ENCODE measurements around the gene NTN1. TPM values are rescaled to one million over a fixed set of nuclear protein-coding genes. Genes with fewer than 3 reads are reported as not detected.

Gene NTN1
- total and polyA plus RNA-seq, 4 donors, result 18.7 to 137 (median 60.1) TPM

DNA sequence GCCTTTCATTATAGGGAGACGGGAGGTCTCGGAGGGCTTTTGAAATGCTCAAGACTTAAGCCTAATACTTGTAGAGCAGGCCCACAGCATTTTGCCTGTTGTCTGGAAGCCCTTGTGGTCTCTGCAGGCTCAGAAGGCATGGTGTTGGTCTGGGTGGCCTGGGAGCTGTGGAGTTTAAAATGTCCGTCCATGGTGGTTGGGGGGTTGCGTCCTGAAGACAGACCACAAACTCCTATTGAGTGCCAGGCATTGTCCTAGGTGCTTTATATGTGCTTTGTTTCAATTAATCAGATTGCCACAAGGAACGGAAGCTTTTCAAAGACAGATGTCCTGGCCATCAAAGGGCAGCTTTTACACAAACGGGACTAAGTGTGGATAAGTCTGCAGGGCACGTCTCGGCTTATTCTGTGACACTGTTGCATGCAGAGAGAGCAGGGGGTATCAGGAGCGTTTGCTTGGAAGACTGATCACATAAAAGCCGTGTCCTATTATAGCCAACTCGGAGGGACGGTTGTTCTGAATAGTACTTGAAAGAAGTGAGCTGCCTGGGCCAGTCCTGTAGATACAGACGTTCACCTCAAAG, 7.8 kb downstream of the NTN1 start:
- 45% methylated on average over 13 of the region's 13 CpGs for WGBS (ENCODE audit: insufficient coverage)
- Histone ChIP-seq H3K36me3 (ENCODE audit: control insufficient read depth, insufficient read depth, low read length) (peaks cover 5% of the 10 kb centered on the region), H3K4me1 (ENCODE audit: control insufficient read depth, insufficient read depth, low read length) (peaks cover 34% of the 10 kb centered on the region), H3K27ac (ENCODE audit: low read depth, low read length) (no peak overlapping the region), H3K9me3 (ENCODE audit: control insufficient read depth, insufficient read depth, low read length) (no peaks in the 10 kb centered on the region), H3K27me3 (ENCODE audit: control insufficient read depth, insufficient read depth, low read length) (peaks cover 14% of the 10 kb centered on the region), H3K4me3 (ENCODE audit: low read depth, low read length) (no peak overlapping the region)
- no peak for DNase-seq (ENCODE audit: low read depth in 4 of 6, low spot score in 6 of 6)

DNA sequence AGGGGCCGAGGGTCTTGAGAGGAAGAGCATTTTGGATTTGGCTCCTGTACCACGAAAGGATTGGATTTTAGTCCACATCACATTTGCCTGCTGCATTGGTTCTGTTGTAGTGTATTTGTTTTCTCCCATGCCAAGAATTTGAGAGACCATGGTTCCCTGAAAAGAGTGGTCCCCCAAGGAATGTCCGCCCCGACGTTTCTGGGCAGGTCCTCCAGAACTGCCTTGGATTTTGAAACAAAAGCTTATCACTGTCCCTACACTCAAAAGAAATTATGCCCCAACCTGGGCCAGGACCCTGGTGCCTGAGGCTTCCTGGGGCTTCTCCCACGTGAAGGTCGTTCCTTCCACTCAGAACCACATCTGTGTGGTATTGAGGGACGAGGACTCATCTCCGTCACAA, 10.8 kb downstream of the NTN1 start:
- peaks cover 29% of the 10 kb centered on the region for H3K4me1 ChIP-seq (ENCODE audit: control insufficient read depth, insufficient read depth, low read length)
- no peaks in the 10 kb centered on the region for H3K9me3 ChIP-seq (ENCODE audit: control insufficient read depth, insufficient read depth, low read length)
- no peak overlapping the region for H3K27ac ChIP-seq (ENCODE audit: low read depth, low read length)
- H3K4me3 ChIP-seq (ENCODE audit: low read depth, low read length), result no peak overlapping the region
- 78% methylated on average over 4 of the region's 9 CpGs for WGBS (ENCODE audit: insufficient coverage)
- peaks cover 2% of the 10 kb centered on the region for H3K27me3 ChIP-seq (ENCODE audit: control insufficient read depth, insufficient read depth, low read length)
- DNase-seq (ENCODE audit: low read depth in 4 of 6, low spot score in 6 of 6), result no peak
- H3K36me3 ChIP-seq (ENCODE audit: control insufficient read depth, insufficient read depth, low read length), result peaks cover 5% of the 10 kb centered on the region

DNA sequence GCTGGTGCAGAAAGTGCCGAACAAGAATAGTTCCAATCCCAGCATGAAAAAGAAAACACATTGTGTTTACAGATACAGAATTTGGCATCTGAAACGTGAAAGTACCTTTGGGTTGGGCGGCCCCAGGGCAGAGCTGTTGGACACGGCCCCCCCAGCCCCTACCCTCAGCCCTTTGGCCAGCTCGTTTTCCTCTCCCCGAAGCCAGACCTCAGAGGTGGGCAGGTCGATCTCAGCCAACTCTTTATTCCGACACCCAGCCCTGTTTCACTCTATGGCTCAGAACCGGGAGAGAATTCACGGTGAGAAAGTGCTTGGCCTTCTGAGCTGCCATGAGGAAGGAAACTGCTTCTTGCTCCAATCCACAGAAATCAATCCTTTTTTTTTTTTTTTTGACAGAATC, 11.3 kb downstream of the NTN1 start:
- no peak for DNase-seq (ENCODE audit: low read depth in 4 of 6, low spot score in 6 of 6)
- WGBS (ENCODE audit: insufficient coverage), result 78% methylated on average over 6 of the region's 10 CpGs
- peaks cover 2% of the 10 kb centered on the region for H3K27me3 ChIP-seq (ENCODE audit: control insufficient read depth, insufficient read depth, low read length)
- peaks cover 29% of the 10 kb centered on the region for H3K4me1 ChIP-seq (ENCODE audit: control insufficient read depth, insufficient read depth, low read length)
- H3K4me3 ChIP-seq (ENCODE audit: low read depth, low read length), result no peak overlapping the region
- no peak overlapping the region for H3K27ac ChIP-seq (ENCODE audit: low read depth, low read length)
- peaks cover 5% of the 10 kb centered on the region for H3K36me3 ChIP-seq (ENCODE audit: control insufficient read depth, insufficient read depth, low read length)
- H3K9me3 ChIP-seq (ENCODE audit: control insufficient read depth, insufficient read depth, low read length), result no peaks in the 10 kb centered on the region

DNA sequence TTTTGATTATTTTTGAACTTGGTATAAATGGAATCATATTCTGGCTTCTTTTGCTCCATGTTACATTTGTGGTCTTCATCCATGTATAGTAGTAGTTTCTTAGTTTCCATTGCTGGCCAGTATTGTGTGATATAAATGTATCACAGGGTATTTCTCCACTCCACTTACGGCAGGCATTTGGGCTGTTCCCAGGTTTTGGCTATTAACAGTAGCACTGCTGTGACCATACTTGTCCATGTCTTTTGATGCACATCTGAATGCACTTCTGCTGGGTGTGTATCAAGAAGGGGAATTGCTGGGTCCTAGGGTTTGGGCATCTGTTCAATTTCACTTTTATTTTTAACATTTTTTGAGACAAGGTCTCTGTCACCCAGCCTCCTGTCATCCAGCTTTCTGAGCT, 13.9 kb downstream of the NTN1 start:
- Histone ChIP-seq H3K27me3 (ENCODE audit: control insufficient read depth, insufficient read depth, low read length) (peaks cover 2% of the 10 kb centered on the region), H3K4me1 (ENCODE audit: control insufficient read depth, insufficient read depth, low read length) (peaks cover 14% of the 10 kb centered on the region), H3K4me3 (ENCODE audit: low read depth, low read length) (no peak overlapping the region), H3K27ac (ENCODE audit: low read depth, low read length) (no peak overlapping the region), H3K36me3 (ENCODE audit: control insufficient read depth, insufficient read depth, low read length) (peaks cover 5% of the 10 kb centered on the region), H3K9me3 (ENCODE audit: control insufficient read depth, insufficient read depth, low read length) (peaks cover 3% of the 10 kb centered on the region)
- DNase-seq (ENCODE audit: low read depth in 4 of 6, low spot score in 6 of 6), result no peak
- no CpG with 5 or more reads among the region's 1 CpG for WGBS (ENCODE audit: insufficient coverage)

DNA sequence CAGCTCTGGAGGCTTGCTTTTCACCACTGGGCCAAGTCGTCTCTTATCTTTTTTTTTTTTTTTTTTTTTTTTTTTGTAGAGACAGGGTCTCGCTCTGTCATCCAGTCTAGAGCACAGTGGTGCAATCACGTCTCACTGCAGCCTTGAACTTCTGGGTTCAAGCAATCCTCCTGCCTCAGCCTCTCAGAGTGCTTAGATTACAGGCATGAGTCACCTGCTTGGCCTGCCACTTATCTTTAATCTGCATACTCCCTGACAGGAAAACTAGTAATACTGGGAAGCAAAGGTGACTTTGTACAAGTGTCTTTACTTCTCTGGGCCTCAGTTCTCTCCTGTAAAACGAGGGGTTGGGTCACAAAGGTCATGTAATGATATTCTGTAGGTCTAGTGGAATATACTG, 15.0 kb downstream of the NTN1 start:
- H3K36me3 ChIP-seq (ENCODE audit: control insufficient read depth, insufficient read depth, low read length), result peaks cover 5% of the 10 kb centered on the region
- no peak for DNase-seq (ENCODE audit: low read depth in 4 of 6, low spot score in 6 of 6)
- no peaks in the 10 kb centered on the region for H3K27me3 ChIP-seq (ENCODE audit: control insufficient read depth, insufficient read depth, low read length)
- H3K27ac ChIP-seq (ENCODE audit: low read depth, low read length), result no peak overlapping the region
- H3K4me3 ChIP-seq (ENCODE audit: low read depth, low read length), result no peak overlapping the region
- H3K9me3 ChIP-seq (ENCODE audit: control insufficient read depth, insufficient read depth, low read length), result peaks cover 3% of the 10 kb centered on the region
- H3K4me1 ChIP-seq (ENCODE audit: control insufficient read depth, insufficient read depth, low read length), result peaks cover 14% of the 10 kb centered on the region
- WGBS (ENCODE audit: insufficient coverage), result 85% methylated on average over 3 of the region's 4 CpGs

DNA sequence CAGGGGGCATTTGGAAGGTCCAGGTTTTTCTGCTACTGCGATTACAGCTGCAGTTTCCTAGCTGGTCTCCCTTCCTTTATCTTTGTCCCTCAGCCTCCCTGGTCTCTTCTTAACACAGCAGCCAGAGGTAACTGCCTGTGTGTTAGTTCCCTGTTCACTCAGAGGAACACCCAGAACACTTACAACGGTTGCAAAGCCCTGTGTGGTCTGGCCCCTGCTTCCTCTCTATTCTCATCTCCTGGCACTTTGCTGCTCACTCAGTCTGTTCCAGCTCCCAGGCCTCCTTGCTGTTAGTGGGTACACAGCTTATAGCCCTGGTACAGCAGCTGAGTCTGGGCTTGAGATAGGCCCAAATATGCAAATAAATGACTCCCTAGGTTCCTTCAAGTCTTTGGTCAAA, 16.4 kb downstream of the NTN1 start:
- DNase-seq (ENCODE audit: low read depth in 4 of 6, low spot score in 6 of 6), result no peak
- no peak overlapping the region for H3K27ac ChIP-seq (ENCODE audit: low read depth, low read length)
- no peak overlapping the region for H3K4me3 ChIP-seq (ENCODE audit: low read depth, low read length)
- no peaks in the 10 kb centered on the region for H3K27me3 ChIP-seq (ENCODE audit: control insufficient read depth, insufficient read depth, low read length)
- H3K9me3 ChIP-seq (ENCODE audit: control insufficient read depth, insufficient read depth, low read length), result peaks cover 3% of the 10 kb centered on the region
- no peaks in the 10 kb centered on the region for H3K36me3 ChIP-seq (ENCODE audit: control insufficient read depth, insufficient read depth, low read length)
- 65% methylated on average over 2 of the region's 2 CpGs for WGBS (ENCODE audit: insufficient coverage)
- H3K4me1 ChIP-seq (ENCODE audit: control insufficient read depth, insufficient read depth, low read length), result peaks cover 1% of the 10 kb centered on the region

DNA sequence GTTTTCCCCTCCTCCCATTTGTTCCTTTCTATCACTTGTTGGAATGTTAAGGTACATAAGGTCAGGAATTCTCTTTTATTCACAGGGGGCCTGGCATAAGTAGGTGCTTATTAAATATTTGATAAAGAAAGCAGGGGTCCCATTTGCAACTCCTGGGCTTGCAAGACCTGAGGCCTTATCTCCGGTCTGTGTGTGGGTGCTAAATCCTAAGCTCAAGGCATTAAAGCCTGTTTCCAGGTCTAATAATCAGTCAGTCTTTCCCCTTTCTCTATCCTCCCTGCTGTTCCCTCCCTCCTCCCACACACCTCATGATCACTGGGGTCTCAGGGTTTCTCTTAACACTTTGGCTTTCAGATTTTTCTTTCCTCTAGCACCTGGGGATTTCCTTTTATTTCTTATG, 17.1 kb downstream of the NTN1 start:
- H3K27me3 ChIP-seq (ENCODE audit: control insufficient read depth, insufficient read depth, low read length), result no peaks in the 10 kb centered on the region
- H3K4me1 ChIP-seq (ENCODE audit: control insufficient read depth, insufficient read depth, low read length), result no peaks in the 10 kb centered on the region
- H3K4me3 ChIP-seq (ENCODE audit: low read depth, low read length), result no peak overlapping the region
- no peak for DNase-seq (ENCODE audit: low read depth in 4 of 6, low spot score in 6 of 6)
- H3K27ac ChIP-seq (ENCODE audit: low read depth, low read length), result no peak overlapping the region
- peaks cover 3% of the 10 kb centered on the region for H3K9me3 ChIP-seq (ENCODE audit: control insufficient read depth, insufficient read depth, low read length)
- H3K36me3 ChIP-seq (ENCODE audit: control insufficient read depth, insufficient read depth, low read length), result no peaks in the 10 kb centered on the region
- WGBS (ENCODE audit: insufficient coverage), result 80% methylated on average over 1 of the region's 1 CpG

DNA sequence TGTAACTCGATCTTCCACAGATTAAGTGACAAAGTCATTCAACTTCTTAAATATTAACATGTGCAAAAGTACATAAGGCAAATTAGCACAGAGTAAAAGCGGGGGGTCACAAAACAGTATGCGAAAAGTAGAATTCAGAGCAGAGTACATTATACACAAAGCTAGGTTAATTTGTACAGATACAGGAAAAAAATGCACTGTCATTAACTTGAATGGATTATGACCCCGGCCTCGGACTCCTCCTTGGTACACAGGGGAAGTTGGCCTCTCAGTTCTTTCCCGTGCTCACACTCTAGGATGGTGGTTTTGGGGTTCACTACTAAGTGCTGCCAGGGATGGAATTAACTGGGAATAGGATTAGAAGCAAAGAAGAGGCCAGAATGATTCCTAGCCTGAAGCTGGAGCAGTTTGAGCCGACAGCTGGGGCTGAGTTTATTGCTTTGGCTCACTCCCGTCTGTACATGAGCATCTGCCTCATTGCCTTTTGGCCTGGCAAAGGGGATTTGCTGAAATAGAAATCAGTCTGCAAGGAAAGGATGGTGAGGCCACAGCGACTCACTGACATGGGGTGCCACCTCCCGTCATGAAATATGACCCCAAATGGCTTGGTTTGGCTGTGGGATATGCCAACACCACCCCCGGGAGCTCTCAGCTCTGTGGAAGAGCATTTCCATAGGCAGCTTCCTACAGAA, 23.6 kb downstream of the NTN1 start:
- peak in 2 of 6 donors; percentile 85 to 87 for DNase-seq (ENCODE audit: low read depth in 4 of 6, low spot score in 6 of 6)
- 28% methylated on average over 6 of the region's 11 CpGs for WGBS (ENCODE audit: insufficient coverage)
- no peak overlapping the region for H3K4me3 ChIP-seq (ENCODE audit: low read depth, low read length)
- no peaks in the 10 kb centered on the region for H3K27me3 ChIP-seq (ENCODE audit: control insufficient read depth, insufficient read depth, low read length)
- H3K27ac ChIP-seq (ENCODE audit: low read depth, low read length), result no peak overlapping the region
- peaks cover 4% of the 10 kb centered on the region for H3K4me1 ChIP-seq (ENCODE audit: control insufficient read depth, insufficient read depth, low read length)
- H3K36me3 ChIP-seq (ENCODE audit: control insufficient read depth, insufficient read depth, low read length), result no peaks in the 10 kb centered on the region
- H3K9me3 ChIP-seq (ENCODE audit: control insufficient read depth, insufficient read depth, low read length), result peaks cover 6% of the 10 kb centered on the region

DNA sequence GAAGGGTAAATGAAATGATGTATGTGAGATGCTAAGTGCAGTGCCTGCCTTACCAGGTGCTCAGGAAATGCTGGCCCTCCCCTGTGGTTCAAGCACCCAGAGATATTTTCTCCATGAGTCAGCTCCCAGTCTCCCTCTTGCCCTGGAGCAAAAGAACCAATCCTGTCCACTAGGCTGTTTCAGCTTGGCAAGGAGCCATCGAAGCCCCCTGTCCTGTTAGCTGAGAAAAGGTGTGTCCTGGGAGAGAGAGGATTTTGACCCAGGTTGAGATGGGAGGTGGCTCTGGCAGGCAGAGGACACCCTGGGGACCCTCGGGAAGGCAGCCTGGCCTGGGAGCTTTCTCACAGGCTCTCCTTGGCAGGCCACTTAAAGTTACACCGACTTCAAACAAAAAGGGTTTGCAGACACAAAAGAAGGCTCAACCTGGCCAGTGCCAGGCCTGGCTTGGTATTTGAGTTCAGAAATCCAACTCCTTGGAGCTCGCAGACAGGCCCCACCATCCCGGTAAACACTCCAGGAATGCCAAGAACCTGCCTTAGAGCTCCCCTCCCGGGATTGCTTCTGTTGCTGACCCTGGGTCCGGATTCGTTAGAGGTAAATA, 29.6 kb downstream of the NTN1 start:
- no peak overlapping the region for H3K4me3 ChIP-seq (ENCODE audit: low read depth, low read length)
- WGBS (ENCODE audit: insufficient coverage), result 42% methylated on average over 7 of the region's 8 CpGs
- no peak overlapping the region for H3K27ac ChIP-seq (ENCODE audit: low read depth, low read length)
- DNase-seq (ENCODE audit: low read depth in 4 of 6, low spot score in 6 of 6), result peak in 1 of 6 donors; percentile 10
- H3K27me3 ChIP-seq (ENCODE audit: control insufficient read depth, insufficient read depth, low read length), result no peaks in the 10 kb centered on the region
- H3K4me1 ChIP-seq (ENCODE audit: control insufficient read depth, insufficient read depth, low read length), result peaks cover 26% of the 10 kb centered on the region
- no peaks in the 10 kb centered on the region for H3K36me3 ChIP-seq (ENCODE audit: control insufficient read depth, insufficient read depth, low read length)
- peaks cover 6% of the 10 kb centered on the region for H3K9me3 ChIP-seq (ENCODE audit: control insufficient read depth, insufficient read depth, low read length)

DNA sequence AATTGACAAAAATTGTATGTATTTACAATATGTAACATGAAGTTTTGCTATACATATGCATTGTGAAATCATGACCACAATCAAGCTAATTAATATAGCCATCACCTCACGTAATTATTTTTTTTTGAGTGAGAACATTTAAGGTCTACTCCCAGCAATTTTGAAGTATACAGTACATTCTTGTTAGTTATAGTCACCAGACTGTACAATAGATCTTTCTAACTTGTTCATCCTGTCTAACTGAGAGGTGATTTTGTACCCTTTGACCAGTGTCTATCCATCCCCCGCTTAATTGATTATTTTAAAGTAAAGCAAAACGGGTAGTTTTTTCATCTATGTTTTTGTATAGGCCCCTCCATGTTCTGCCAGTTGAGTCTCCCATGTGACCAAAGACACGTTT, 30.3 kb downstream of the NTN1 start:
- H3K4me1 ChIP-seq (ENCODE audit: control insufficient read depth, insufficient read depth, low read length), result peaks cover 26% of the 10 kb centered on the region
- peaks cover 6% of the 10 kb centered on the region for H3K9me3 ChIP-seq (ENCODE audit: control insufficient read depth, insufficient read depth, low read length)
- H3K27ac ChIP-seq (ENCODE audit: low read depth, low read length), result no peak overlapping the region
- H3K36me3 ChIP-seq (ENCODE audit: control insufficient read depth, insufficient read depth, low read length), result no peaks in the 10 kb centered on the region
- DNase-seq (ENCODE audit: low read depth in 4 of 6, low spot score in 6 of 6), result no peak
- no CpG with 5 or more reads among the region's 4 CpGs for WGBS (ENCODE audit: insufficient coverage)
- no peaks in the 10 kb centered on the region for H3K27me3 ChIP-seq (ENCODE audit: control insufficient read depth, insufficient read depth, low read length)
- H3K4me3 ChIP-seq (ENCODE audit: low read depth, low read length), result no peak overlapping the region
